ENCODE results near the gene PXDC1.
"Not testable (repeated sequence)": the region's sequence is repeated elsewhere in the genome, so short reads cannot be mapped to it uniquely, and the experiment has no call there.

Gene PXDC1

GRCh38 chr6:3775386-3775785, 23.9 kb upstream of the PXDC1 start:
- H3K36me3 ChIP-seq (ENCODE audit: insufficient read depth) = no peaks in the 10 kb centered on the region

GRCh38 chr6:3773678-3774298, 22.3 kb upstream of the PXDC1 start:
- no peak overlapping the region for H3K9ac ChIP-seq
- no peaks in the 10 kb centered on the region for H3K27me3 ChIP-seq (ENCODE audit: insufficient read depth, low read depth)
- H3K4me2 ChIP-seq = no peak overlapping the region
- no peaks in the 10 kb centered on the region for H4K20me1 ChIP-seq (ENCODE audit: insufficient read depth)
- H3K79me2 ChIP-seq (ENCODE audit: insufficient read depth, low read depth) = no peaks in the 10 kb centered on the region
- H3K4me3 ChIP-seq (IDR thresholded peaks at IDR 0.05; ENCODE audit: insufficient read depth, low read depth, low read length) = no peak overlapping the region
- no peak overlapping the region for H3K27ac ChIP-seq
- H3K36me3 ChIP-seq (ENCODE audit: insufficient read depth) = no peaks in the 10 kb centered on the region
- no peak overlapping the region for H2AFZ ChIP-seq (ENCODE audit: low read depth)
- no peaks in the 10 kb centered on the region for H3K4me1 ChIP-seq (ENCODE audit: low read depth, poor library complexity, severe bottlenecking)
- TF ChIP-seq, protein P1, sequence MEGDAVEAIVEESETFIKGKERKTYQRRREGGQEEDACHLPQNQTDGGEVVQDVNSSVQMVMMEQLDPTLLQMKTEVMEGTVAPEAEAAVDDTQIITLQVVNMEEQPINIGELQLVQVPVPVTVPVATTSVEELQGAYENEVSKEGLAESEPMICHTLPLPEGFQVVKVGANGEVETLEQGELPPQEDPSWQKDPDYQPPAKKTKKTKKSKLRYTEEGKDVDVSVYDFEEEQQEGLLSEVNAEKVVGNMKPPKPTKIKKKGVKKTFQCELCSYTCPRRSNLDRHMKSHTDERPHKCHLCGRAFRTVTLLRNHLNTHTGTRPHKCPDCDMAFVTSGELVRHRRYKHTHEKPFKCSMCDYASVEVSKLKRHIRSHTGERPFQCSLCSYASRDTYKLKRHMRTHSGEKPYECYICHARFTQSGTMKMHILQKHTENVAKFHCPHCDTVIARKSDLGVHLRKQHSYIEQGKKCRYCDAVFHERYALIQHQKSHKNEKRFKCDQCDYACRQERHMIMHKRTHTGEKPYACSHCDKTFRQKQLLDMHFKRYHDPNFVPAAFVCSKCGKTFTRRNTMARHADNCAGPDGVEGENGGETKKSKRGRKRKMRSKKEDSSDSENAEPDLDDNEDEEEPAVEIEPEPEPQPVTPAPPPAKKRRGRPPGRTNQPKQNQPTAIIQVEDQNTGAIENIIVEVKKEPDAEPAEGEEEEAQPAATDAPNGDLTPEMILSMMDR (conservative IDR thresholded peaks at IDR 0.05; ENCODE audit: low read depth, low read length) = no peak

More at GRCh38 chr6:3775386-3775785, 23.9 kb upstream of the PXDC1 start:
- Histone ChIP-seq H3K27me3 (ENCODE audit: insufficient read depth, low read depth) (no peaks in the 10 kb centered on the region), H3K4me2 (no peak overlapping the region), H2AFZ (ENCODE audit: low read depth) (no peak overlapping the region), H3K9ac (no peak overlapping the region), H3K4me1 (ENCODE audit: low read depth, poor library complexity, severe bottlenecking) (no peaks in the 10 kb centered on the region), H4K20me1 (ENCODE audit: insufficient read depth) (no peaks in the 10 kb centered on the region), H3K79me2 (ENCODE audit: insufficient read depth, low read depth) (no peaks in the 10 kb centered on the region), H3K27ac (no peak overlapping the region), H3K4me3 (IDR thresholded peaks at IDR 0.05; ENCODE audit: insufficient read depth, low read depth, low read length) (no peak overlapping the region)
- TF ChIP-seq, protein P1 (conservative IDR thresholded peaks at IDR 0.05; ENCODE audit: low read depth, low read length) = no peak

GRCh38 chr6:3772127-3772999, 20.9 kb upstream of the PXDC1 start:
- not testable (repeated sequence) for H4K20me1 ChIP-seq (ENCODE audit: insufficient read depth); H3K27ac ChIP-seq; H3K36me3 ChIP-seq (ENCODE audit: insufficient read depth); H3K4me1 ChIP-seq (ENCODE audit: low read depth, poor library complexity, severe bottlenecking); H3K9ac ChIP-seq; H3K4me3 ChIP-seq (IDR thresholded peaks at IDR 0.05; ENCODE audit: insufficient read depth, low read depth, low read length); H3K4me2 ChIP-seq; H2AFZ ChIP-seq (ENCODE audit: low read depth); H3K79me2 ChIP-seq (ENCODE audit: insufficient read depth, low read depth); H3K27me3 ChIP-seq (ENCODE audit: insufficient read depth, low read depth)

DNA sequence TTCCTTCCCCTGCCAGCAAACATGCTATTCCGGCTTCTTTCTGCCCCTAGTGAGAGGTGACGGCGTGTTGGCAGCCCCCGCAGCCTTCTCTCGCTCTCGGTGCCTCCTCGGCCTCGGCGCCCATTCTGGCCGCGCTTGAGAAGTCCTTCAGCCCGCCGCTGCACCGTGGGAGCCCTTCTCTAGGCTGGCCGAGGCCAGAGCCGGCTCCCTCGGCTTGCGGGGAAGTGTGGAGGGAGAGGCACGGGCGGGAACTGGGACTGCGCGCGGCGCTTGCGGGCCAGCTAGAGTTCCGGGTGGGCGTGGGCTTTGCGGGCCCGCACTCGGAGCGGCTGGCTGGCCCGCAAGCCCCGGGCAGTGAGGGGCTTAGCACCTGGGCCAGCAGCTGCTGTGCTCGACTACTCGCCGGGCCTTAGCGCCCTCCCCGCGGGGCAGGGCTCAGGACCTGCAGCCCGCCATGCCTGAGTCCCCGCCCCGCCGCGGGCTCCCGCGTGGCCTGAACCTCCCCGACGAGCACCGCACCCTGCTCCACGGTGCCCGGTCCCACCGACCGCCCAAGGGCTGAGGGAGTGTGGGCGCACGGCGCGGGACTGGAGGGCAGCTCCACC, 20.0 kb upstream of the PXDC1 start:
- Histone ChIP-seq H3K4me3 (IDR thresholded peaks at IDR 0.05; ENCODE audit: insufficient read depth, low read depth, low read length) (no peak overlapping the region), H4K20me1 (ENCODE audit: insufficient read depth) (no peaks in the 10 kb centered on the region), H3K4me2 (no peak overlapping the region), H2AFZ (ENCODE audit: low read depth) (no peak overlapping the region), H3K79me2 (ENCODE audit: insufficient read depth, low read depth) (no peaks in the 10 kb centered on the region), H3K36me3 (ENCODE audit: insufficient read depth) (no peaks in the 10 kb centered on the region), H3K27me3 (ENCODE audit: insufficient read depth, low read depth) (no peaks in the 10 kb centered on the region), H3K9ac (no peak overlapping the region), H3K4me1 (ENCODE audit: low read depth, poor library complexity, severe bottlenecking) (peaks cover 13% of the 10 kb centered on the region), H3K27ac (no peak overlapping the region)
- TF ChIP-seq, protein P1 (conservative IDR thresholded peaks at IDR 0.05; ENCODE audit: low read depth, low read length) = no peak

Measured in KMS-11 (cell line).